HG03025 (cell line): ENCODE results near the gene PIP5K1B.

ENCODE experiments used
- ATAC-seq: cut with Tn5 transposase; IDR thresholded peaks from one replicate; pipeline ENCODE4 v1.9.1; 2021; ENCODE audit warnings: mild to moderate bottlenecking, moderate library complexity; ENCODE audit not compliant: unreplicated experiment, low FRiP score

The PIP5K1B gene

GRCh38 chr9:68895741-68896478 is 190.9 kb downstream of the PIP5K1B start:
- peak; percentile 87 for ATAC-seq

GRCh38 chr9:68896486-68896885 is 191.4 kb downstream of the PIP5K1B start:
- no peak for ATAC-seq

GRCh38 chr9:68897577-68898145 is 192.6 kb downstream of the PIP5K1B start:
- ATAC-seq = no peak

- ATAC-seq = no peak
Observed at GRCh38 chr9:68898781-68899439, 193.9 kb downstream of the PIP5K1B start.

GRCh38 chr9:68904454-68904853 is 199.4 kb downstream of the PIP5K1B start:
- ATAC-seq = no peak

- ATAC-seq = no peak
Observed at GRCh38 chr9:68905129-68905528, 200.1 kb downstream of the PIP5K1B start.

- no peak for ATAC-seq
Observed at GRCh38 chr9:68907910-68908309, 202.9 kb downstream of the PIP5K1B start.

- ATAC-seq = no peak
Observed at GRCh38 chr9:68912561-68912960, 207.5 kb downstream of the PIP5K1B start.

GRCh38 chr9:68913054-68913453 is 208.0 kb downstream of the PIP5K1B start:
- no peak for ATAC-seq

GRCh38 chr9:68914751-68915150 is 209.7 kb downstream of the PIP5K1B start:
- no peak for ATAC-seq

GRCh38 chr9:68919661-68920060 is 214.6 kb downstream of the PIP5K1B start:
- no peak for ATAC-seq

- no peak for ATAC-seq
Observed at GRCh38 chr9:68920921-68921320, 215.9 kb downstream of the PIP5K1B start.

- no peak for ATAC-seq
Observed at GRCh38 chr9:68923480-68923879, 218.4 kb downstream of the PIP5K1B start.

GRCh38 chr9:68925175-68925574 is 220.1 kb downstream of the PIP5K1B start:
- ATAC-seq = no peak

GRCh38 chr9:68927165-68927564 is 222.1 kb downstream of the PIP5K1B start:
- ATAC-seq = no peak

GRCh38 chr9:68931821-68932220 is 226.8 kb downstream of the PIP5K1B start:
- ATAC-seq = no peak

- ATAC-seq = no peak
Observed at GRCh38 chr9:68932458-68932857, 227.4 kb downstream of the PIP5K1B start.

GRCh38 chr9:68933434-68934328 is 228.6 kb downstream of the PIP5K1B start:
- ATAC-seq = peak; percentile 96

- ATAC-seq = no peak
Observed at GRCh38 chr9:68934329-68934644, 229.2 kb downstream of the PIP5K1B start.

GRCh38 chr9:68940573-68940972 is 235.5 kb downstream of the PIP5K1B start:
- ATAC-seq = no peak
